NB4 (cell line): ENCODE measurements around the gene INAVA.

Experiments
- DNase-seq: peaks from one replicate; pipeline ENCODE4 v3.0.0; 2010; ENCODE audit warnings: low read depth
- H3K4me3 ChIP-seq: one replicate; pipeline ENCODE4 v1.5.1; 2011; ENCODE audit warnings: mild to moderate bottlenecking, low read depth, low read length, moderate library complexity
- MYC ChIP-seq: IDR thresholded peaks from 2 replicates; pipeline ENCODE4 v1.6.1; 2011; ENCODE audit warnings: low read depth, low read length
- POLR2A ChIP-seq: IDR thresholded peaks from 2 replicates; pipeline ENCODE4 v1.6.1; 2011; ENCODE audit warnings: mild to moderate bottlenecking; ENCODE audit not compliant: insufficient read length; ENCODE audit errors: extremely low read depth
- TF ChIP-seq, protein P1 (sequence below): IDR thresholded peaks from one replicate; pipeline ENCODE4 v1.5.1; 2012; ENCODE audit warnings: low read depth, low read length
- TF ChIP-seq, protein P2 (sequence below): IDR thresholded peaks from 2 replicates; pipeline ENCODE4 v1.6.1; 2011; ENCODE audit warnings: low read depth, low read length

INAVA gene

DNA sequence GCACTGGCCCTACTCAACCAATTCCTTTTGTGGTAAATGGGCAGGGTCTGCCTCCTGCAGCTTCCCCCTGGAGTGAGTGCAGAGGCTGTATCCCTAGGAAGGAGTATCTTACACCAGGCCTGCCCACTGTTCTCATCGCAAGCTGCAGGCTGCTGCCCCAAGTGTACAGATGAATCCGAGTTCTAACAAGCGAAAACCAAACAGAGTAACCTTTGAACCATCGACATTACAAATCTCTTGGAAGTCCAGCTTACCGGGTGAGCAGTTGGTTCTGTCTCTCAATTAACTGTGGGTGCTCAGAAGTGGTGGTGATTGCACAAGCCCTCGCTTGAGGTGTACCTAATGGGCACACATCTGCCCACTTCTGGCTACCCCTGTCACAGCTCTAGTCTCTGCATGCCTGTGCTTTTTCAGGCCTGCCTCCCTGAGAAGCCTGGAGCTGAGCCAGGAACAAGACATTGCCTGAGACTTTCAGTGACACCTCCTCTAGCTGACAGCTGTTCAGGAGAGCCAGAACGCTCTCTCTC lies 22.7 kb downstream of the INAVA start:
- TF ChIP-seq, protein P1, sequence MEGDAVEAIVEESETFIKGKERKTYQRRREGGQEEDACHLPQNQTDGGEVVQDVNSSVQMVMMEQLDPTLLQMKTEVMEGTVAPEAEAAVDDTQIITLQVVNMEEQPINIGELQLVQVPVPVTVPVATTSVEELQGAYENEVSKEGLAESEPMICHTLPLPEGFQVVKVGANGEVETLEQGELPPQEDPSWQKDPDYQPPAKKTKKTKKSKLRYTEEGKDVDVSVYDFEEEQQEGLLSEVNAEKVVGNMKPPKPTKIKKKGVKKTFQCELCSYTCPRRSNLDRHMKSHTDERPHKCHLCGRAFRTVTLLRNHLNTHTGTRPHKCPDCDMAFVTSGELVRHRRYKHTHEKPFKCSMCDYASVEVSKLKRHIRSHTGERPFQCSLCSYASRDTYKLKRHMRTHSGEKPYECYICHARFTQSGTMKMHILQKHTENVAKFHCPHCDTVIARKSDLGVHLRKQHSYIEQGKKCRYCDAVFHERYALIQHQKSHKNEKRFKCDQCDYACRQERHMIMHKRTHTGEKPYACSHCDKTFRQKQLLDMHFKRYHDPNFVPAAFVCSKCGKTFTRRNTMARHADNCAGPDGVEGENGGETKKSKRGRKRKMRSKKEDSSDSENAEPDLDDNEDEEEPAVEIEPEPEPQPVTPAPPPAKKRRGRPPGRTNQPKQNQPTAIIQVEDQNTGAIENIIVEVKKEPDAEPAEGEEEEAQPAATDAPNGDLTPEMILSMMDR, result no peak
- TF ChIP-seq MYC (no peak), POLR2A (no peak)
- TF ChIP-seq, protein P2, sequence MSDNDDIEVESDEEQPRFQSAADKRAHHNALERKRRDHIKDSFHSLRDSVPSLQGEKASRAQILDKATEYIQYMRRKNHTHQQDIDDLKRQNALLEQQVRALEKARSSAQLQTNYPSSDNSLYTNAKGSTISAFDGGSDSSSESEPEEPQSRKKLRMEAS, result no peak
- no peak for DNase-seq
- no peak overlapping the region for H3K4me3 ChIP-seq

DNA sequence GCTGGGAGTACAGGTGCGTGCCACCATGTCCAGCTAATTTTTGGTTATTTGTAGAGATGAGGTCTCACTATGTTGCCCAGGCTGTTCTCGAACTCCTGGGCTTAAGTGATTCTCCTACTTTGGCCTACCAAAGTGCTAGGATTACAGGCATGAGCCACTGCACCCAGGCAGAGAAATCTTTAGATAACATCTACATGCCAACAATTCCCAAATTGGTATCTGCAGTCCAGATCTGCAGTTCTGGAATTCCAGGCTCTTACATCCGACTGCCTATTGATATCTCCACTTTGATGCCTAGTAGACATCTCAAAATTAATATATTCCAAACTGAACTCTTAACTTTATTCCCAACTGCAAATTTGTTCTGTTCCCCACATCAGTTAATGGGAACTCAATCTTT lies 23.3 kb downstream of the INAVA start:
- DNase-seq, result no peak
- H3K4me3 ChIP-seq, result no peak overlapping the region
- no peak for TF ChIP-seq MYC
- TF ChIP-seq, protein P2, result no peak
- no peak for TF ChIP-seq POLR2A
- TF ChIP-seq, protein P1, result no peak

DNA sequence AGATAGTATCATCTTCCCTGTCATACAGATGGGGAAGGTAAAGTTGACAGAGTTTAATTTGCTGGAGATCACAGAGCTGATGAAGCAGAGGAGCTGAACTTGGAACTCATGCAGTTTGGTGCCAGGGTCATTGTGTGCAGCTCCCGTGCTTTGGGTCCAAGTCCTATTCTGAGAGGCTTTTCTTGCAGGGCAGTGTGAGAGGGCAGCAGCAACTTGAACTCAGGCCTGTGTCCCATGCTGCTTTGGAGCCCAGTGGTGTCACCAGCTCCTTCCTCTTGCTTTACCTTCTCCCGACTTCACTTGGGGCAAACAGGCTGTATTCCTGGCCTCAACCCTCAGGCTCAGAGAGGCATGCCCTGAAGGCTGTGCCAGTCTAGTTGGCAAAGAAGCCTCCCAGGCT lies 24.7 kb downstream of the INAVA start:
- H3K4me3 ChIP-seq, result no peak overlapping the region
- DNase-seq, result no peak
- no peak for TF ChIP-seq MYC
- TF ChIP-seq, protein P1, result no peak
- TF ChIP-seq, protein P2, result no peak
- TF ChIP-seq POLR2A, result no peak

DNA sequence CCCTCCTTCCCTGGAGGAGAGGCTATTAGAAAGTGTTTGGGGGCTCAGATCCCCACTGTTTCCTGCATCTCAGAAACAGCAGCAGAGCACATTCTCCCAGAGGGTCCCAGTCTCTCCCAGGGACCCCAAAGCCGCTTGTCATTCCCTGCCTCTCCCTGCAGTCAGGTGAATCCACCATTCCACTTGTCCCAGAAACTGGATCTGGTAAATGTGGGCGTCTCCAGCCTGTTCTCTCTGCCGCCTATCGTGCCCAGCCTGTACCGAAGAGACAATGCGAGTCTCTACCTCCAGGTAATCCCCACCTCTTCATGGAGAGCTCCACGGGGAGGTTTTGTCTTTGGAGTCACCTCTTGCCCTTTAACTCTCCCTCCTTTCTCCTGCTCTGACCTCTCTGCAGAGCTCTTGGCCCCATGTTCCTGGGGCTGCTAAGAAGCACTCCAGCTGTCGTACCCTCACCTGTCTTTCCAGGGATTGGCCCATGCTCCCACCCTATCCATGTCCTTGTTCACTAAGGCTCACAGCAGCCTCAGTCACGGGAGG lies 26.9 kb downstream of the INAVA start:
- no peak overlapping the region for H3K4me3 ChIP-seq
- DNase-seq, result no peak
- TF ChIP-seq MYC (no peak), POLR2A (no peak)
- TF ChIP-seq, protein P1, result no peak
- TF ChIP-seq, protein P2, result no peak

DNA sequence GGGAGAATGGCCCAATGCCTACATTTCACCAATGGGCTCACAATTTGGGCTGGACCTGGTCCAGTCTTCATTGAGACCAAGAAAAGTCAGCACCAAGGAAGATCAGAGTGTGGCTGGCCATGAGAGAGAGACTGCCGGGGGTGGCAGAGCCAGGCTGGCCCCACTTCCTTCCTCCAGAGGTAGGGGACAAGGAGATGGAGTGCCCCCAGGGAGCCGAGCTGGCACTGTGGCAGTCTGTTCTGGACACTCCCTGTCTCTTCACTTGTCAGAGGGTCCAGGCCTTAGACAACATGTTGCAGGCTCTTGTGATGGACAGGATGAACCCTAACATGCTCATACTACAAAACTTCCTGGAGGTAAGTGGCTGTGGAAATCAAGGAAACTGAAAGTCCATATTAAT lies 27.7 kb downstream of the INAVA start:
- DNase-seq, result no peak
- no peak overlapping the region for H3K4me3 ChIP-seq
- TF ChIP-seq, protein P2, result no peak
- TF ChIP-seq, protein P1, result no peak
- no peak for TF ChIP-seq MYC
- TF ChIP-seq POLR2A, result no peak

DNA sequence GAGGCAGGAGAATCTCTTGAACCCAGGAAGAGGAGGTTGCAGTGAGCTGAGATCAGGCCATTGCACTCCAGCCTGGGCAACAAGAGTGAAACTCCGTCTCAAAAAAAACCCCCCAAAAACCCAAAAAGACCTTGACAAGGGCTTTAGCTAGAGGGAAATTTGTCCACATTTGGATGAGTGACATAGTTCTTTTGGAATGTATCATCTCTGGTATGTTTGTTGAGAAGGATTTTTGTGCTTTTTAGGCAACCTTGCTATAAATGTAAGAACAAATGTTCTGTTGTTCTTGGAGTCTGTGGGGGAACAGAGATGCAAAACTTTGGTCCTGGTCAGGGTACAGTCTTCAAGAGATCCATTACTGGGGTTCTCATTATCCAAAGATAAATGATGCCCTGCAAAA lies 28.9 kb downstream of the INAVA start:
- TF ChIP-seq, protein P1, result no peak
- TF ChIP-seq, protein P2, result no peak
- TF ChIP-seq POLR2A (no peak), MYC (no peak)
- H3K4me3 ChIP-seq, result no peak overlapping the region
- DNase-seq, result no peak
